Activated B cell treated with CpG ODN at 0.5 μM for 24 hours (primary cell): ENCODE measurements around the gene TXNDC16. TPM values are rescaled to one million over a fixed set of nuclear protein-coding genes. Genes with fewer than 3 reads are reported as not detected.

Source experiments
- ATAC-seq: fragments of 200-7000 bp; cut with Tn5 transposase; one replicate; pipeline ENCODE4 v1.10.0; 2021; ENCODE audit warnings: low read depth, mild to moderate bottlenecking, moderate library complexity
- CTCF ChIA-PET: fragments of 350-600 bp; sonication (Branson Sonifier 250); formaldehyde crosslinking; loops from one replicate; lab custom pipeline; 2021; ENCODE audit warnings: antibody characterized with exemption; lab: Charles Lee
- POLR2A ChIA-PET: fragments of 350-600 bp; sonication (Branson Sonifier 250); formaldehyde crosslinking; loops from one replicate; lab custom pipeline; 2021; ENCODE audit warnings: antibody characterized with exemption; lab: Charles Lee
- DNase-seq: peaks from one replicate; pipeline ENCODE4 v3.0.0; 2022
- H3K27ac Mint-ChIP-seq: one replicate; pipeline ENCODE4 v1.8.0; 2020; ENCODE audit warnings: mixed read lengths
- H3K27me3 Mint-ChIP-seq: one replicate; pipeline ENCODE4 v1.8.0; 2021; ENCODE audit warnings: mixed read lengths
- H3K36me3 Mint-ChIP-seq: one replicate; pipeline ENCODE4 v1.8.0; 2021; ENCODE audit warnings: low read depth, mixed read lengths
- H3K4me1 Mint-ChIP-seq: one replicate; pipeline ENCODE4 v1.8.0; 2021; ENCODE audit warnings: mixed read lengths
- H3K4me3 Mint-ChIP-seq: one replicate; pipeline ENCODE4 v1.8.0; 2020; ENCODE audit warnings: mild to moderate bottlenecking, mixed read lengths
- H3K9me3 Mint-ChIP-seq: one replicate; pipeline ENCODE4 v1.8.0; 2020; ENCODE audit warnings: mixed read lengths
- CTCF ChIP-seq: fragments of 200-600 bp; IDR thresholded peaks from one replicate; pipeline ENCODE4 v1.8.0; 2022; ENCODE audit warnings: antibody characterized with exemption, mild to moderate bottlenecking
- intact Hi-C: fragments of 100-400 bp; cut with micrococcal nuclease; formaldehyde crosslinking; loops from one replicate; pipeline ENCODE4 v1.15.1; 2024
- total RNA-seq: library from RNA; stranded (reverse); gene quantifications from 2 replicates; pipeline ENCODE4 v1.2.3, GENCODE V29; 2022

The TXNDC16 gene
- total RNA-seq, 1 donor from 2014 or later: 3.9 TPM

- Mint-ChIP-seq H3K9me3 (no peaks in the 10 kb centered on the region), H3K27me3 (peaks cover 33% of the 10 kb centered on the region), H3K4me1 (no peaks in the 10 kb centered on the region), H3K36me3 (no peaks in the 10 kb centered on the region), H3K27ac (no peak overlapping the region), H3K4me3 (no peak overlapping the region)
- DNase-seq: no peak
- POLR2A ChIA-PET: no interaction called here
- TF ChIP-seq CTCF: no peak
- intact Hi-C loops: no loop called here
- CTCF ChIA-PET: no interaction called here
- no peak for ATAC-seq
Measured at GRCh38 chr14:52399104-52399503, 153.2 kb downstream of the TXNDC16 start.

GRCh38 chr14:52397844-52398243 lies 154.5 kb downstream of the TXNDC16 start:
- DNase-seq (no peak), ATAC-seq (no peak)
- Mint-ChIP-seq H3K27ac (no peak overlapping the region), H3K4me3 (no peak overlapping the region), H3K36me3 (no peaks in the 10 kb centered on the region), H3K9me3 (no peaks in the 10 kb centered on the region), H3K27me3 (peaks cover 32% of the 10 kb centered on the region), H3K4me1 (no peaks in the 10 kb centered on the region)
- no peak for TF ChIP-seq CTCF
- POLR2A ChIA-PET: interaction anchor here (0.8 kb wide), 1 partner anchor 13 kb away, joined by 3 read pairs; no protein-coding TSS in a partner anchor
- CTCF ChIA-PET: no interaction called here
- intact Hi-C loops: no loop called here

GRCh38 chr14:52395728-52396127 lies 156.6 kb downstream of the TXNDC16 start:
- intact Hi-C loops: no loop called here
- ATAC-seq (no peak), DNase-seq (no peak)
- ChIA-PET POLR2A (no interaction called here), CTCF (no interaction called here)
- no peak for TF ChIP-seq CTCF
- no peak overlapping the region for H3K27ac Mint-ChIP-seq
- no peaks in the 10 kb centered on the region for H3K4me1 Mint-ChIP-seq
- H3K9me3 Mint-ChIP-seq: no peaks in the 10 kb centered on the region
- H3K4me3 Mint-ChIP-seq: no peak overlapping the region
- no peaks in the 10 kb centered on the region for H3K36me3 Mint-ChIP-seq
- H3K27me3 Mint-ChIP-seq: peaks cover 32% of the 10 kb centered on the region

GRCh38 chr14:52391881-52392615 lies 160.3 kb downstream of the TXNDC16 start:
- Mint-ChIP-seq H3K9me3 (no peaks in the 10 kb centered on the region), H3K27me3 (peaks cover 22% of the 10 kb centered on the region), H3K4me1 (no peaks in the 10 kb centered on the region), H3K36me3 (no peaks in the 10 kb centered on the region), H3K27ac (no peak overlapping the region), H3K4me3 (no peak overlapping the region)
- intact Hi-C loops: no loop called here
- ATAC-seq (no peak), DNase-seq (no peak)
- no peak for TF ChIP-seq CTCF
- ChIA-PET POLR2A (no interaction called here), CTCF (interaction anchor here (0.7 kb wide), 1 partner anchor 10 kb away, joined by 4 read pairs; no protein-coding TSS in a partner anchor)

Other genes starting within 250 kb of the TXNDC16 start
- 0.09 and 0.12 TPM in 2 replicates for gene PTGER2, start 238.2 kb downstream of the TXNDC16 start, total RNA-seq
- 0.05 and 0.16 TPM in 2 replicates for gene GPR137C, start 331 bp upstream of the TXNDC16 start, total RNA-seq
- 30.8 and 31.5 TPM in 2 replicates for gene ERO1A, start 143.1 kb upstream of the TXNDC16 start, total RNA-seq
- 94.8 and 97.6 TPM in 2 replicates for gene PSMC6, start 154.7 kb upstream of the TXNDC16 start, total RNA-seq
- 13.1 and 13.5 TPM in 2 replicates for gene STYX, start 177.7 kb upstream of the TXNDC16 start, total RNA-seq
- 9.7 and 11.4 TPM in 2 replicates for gene GNPNAT1, start 239.1 kb upstream of the TXNDC16 start, total RNA-seq